ENCODE measurements around the gene FMOD. TPM values are rescaled to one million over a fixed set of nuclear protein-coding genes. Genes with fewer than 3 reads are reported as not detected.

FMOD gene
- polyA plus RNA-seq, 10 donors, result 54.6 to 273 (median 164) TPM

Other genes starting within 250 kb of the FMOD start
- 1 to 10 TPM; 1.9 to 7.7 (median 4.5) TPM for gene ADORA1, start 223.4 kb downstream of the FMOD start, polyA plus RNA-seq (ENCODE audit: insufficient read length in 10 of 10)
- 100 to 1,000 TPM; 136 to 473 (median 236) TPM for gene MYBPH, start 175.3 kb downstream of the FMOD start, polyA plus RNA-seq (ENCODE audit: insufficient read length in 10 of 10)
- 1 to 10 TPM in 3 of 10 donors, under 1 TPM in 7; 0.24 to 1.2 (median 0.65) TPM for gene CHI3L1, start 164.4 kb downstream of the FMOD start, polyA plus RNA-seq (ENCODE audit: insufficient read length in 10 of 10)
- 1 to 10 TPM in 1 of 10 donors, under 1 TPM in 9; 0.28 to 1.0 (median 0.52) TPM for gene CHIT1, start 121.4 kb downstream of the FMOD start, polyA plus RNA-seq (ENCODE audit: insufficient read length in 10 of 10)
- gene BTG2, start 45.6 kb downstream of the FMOD start, polyA plus RNA-seq (ENCODE audit: insufficient read length in 10 of 10), result 100 to 1,000 TPM in 5 of 10 donors, 10 to 100 TPM in 5; 41.2 to 218 (median 92.7) TPM
- gene PRELP, start 124.7 kb upstream of the FMOD start, polyA plus RNA-seq (ENCODE audit: insufficient read length in 10 of 10), result 10 to 100 TPM in 1 of 10 donors, 1 to 10 TPM in 9; 1.3 to 10.5 (median 3.2) TPM
- not detected for gene OPTC, start 143.0 kb upstream of the FMOD start, polyA plus RNA-seq (ENCODE audit: insufficient read length in 10 of 10)

Measured in muscle of back (tissue), 10 donors.